Activated naive CD4-positive, alpha-beta T cell treated with anti-CD3 and anti-CD28 coated beads, Interleukin-2, amount 10 ng/mL, durations not matched to agents 7 days and 5 days (primary cell): Measurements from ENCODE around the gene PODXL.

ENCODE experiments used
- CTCF ChIA-PET: fragments of 350-600 bp; sonication (Branson Sonifier 250); formaldehyde crosslinking; loops from one replicate; lab custom pipeline; 2021; ENCODE audit warnings: antibody characterized with exemption; lab: Charles Lee
- DNase-seq: peaks from one replicate; pipeline ENCODE4 v3.0.0-alpha.2; 2020
- H3K27ac Mint-ChIP-seq: one replicate; pipeline ENCODE4 v1.8.0; 2021; ENCODE audit warnings: mild to moderate bottlenecking, moderate library complexity, mixed read lengths
- H3K27me3 Mint-ChIP-seq: one replicate; pipeline ENCODE4 v1.8.0; 2021; ENCODE audit warnings: mild to moderate bottlenecking, mixed read lengths
- H3K36me3 Mint-ChIP-seq: one replicate; pipeline ENCODE4 v1.8.0; 2021; ENCODE audit warnings: mixed read lengths
- H3K4me1 Mint-ChIP-seq: one replicate; pipeline ENCODE4 v1.8.0; 2021; ENCODE audit warnings: mixed read lengths
- H3K4me3 Mint-ChIP-seq: one replicate; pipeline ENCODE4 v1.8.0; 2021; ENCODE audit warnings: mild to moderate bottlenecking, moderate library complexity, mixed read lengths
- H3K9me3 Mint-ChIP-seq: one replicate; pipeline ENCODE4 v1.8.0; 2021; ENCODE audit warnings: mixed read lengths

The PODXL gene

DNA sequence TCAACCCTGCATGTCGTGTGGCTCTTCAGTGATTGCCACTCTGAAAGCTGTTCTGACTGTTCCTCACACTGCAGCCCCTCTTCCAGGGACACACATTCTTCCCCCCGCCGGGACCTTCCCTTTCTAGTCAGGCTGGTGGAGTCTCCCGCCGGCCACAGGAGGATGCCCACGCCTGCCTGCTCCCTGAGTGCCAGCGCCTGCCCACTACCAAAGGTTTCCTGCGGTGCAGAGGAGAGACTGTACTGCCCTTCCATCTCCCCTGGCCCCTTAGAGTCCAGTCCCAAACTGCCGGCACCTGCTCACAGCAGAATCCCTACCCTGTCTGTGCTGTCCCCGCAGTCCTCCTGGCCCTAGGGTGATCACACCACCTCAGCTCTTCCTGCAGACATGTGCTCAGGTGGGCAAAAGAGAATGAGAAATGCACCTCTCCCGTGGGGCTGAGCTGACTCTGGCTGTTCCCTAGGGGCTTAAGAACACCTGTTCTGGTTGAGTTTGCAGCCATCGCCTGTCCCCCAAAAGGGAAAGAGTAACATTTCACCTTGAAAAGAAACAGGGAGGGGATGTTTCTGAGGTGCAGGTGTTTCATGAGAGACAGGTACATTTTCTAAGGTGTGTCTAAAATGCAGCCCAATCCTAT is 1.4 kb downstream of the PODXL start:
- H3K36me3 Mint-ChIP-seq, result no peaks in the 10 kb centered on the region
- H3K9me3 Mint-ChIP-seq, result no peaks in the 10 kb centered on the region
- peaks cover 14% of the 10 kb centered on the region for H3K4me1 Mint-ChIP-seq
- CTCF ChIA-PET, result interaction anchor here (1.0 to 1.8 kb wide), 2 partner anchors 9 to 10 kb away, joined by 4 to 7 read pairs; no protein-coding TSS in a partner anchor
- no peak for DNase-seq
- H3K27me3 Mint-ChIP-seq, result peaks cover 61% of the 10 kb centered on the region
- H3K4me3 Mint-ChIP-seq, result peak overlapping the region; percentile 71
- no peak overlapping the region for H3K27ac Mint-ChIP-seq

DNA sequence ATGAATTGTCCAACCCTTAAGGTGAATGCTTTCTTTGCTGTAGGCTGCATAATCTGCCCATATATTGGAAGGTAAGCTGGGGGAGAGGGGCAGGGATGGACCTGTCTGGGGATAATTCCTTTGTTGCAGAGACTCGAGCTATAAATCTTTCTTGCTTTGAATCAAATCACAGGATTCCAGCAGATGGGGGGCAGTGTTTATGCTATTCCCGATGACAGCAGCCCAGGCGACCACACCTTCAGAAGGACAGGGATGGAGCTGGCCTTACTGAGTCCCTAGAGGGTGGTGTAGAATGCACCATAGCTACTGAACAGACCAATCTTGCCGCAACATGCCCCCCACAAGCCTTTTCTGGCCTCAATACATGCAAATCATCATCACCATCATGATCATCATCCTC is 2.5 kb downstream of the PODXL start:
- H3K4me3 Mint-ChIP-seq, result no peak overlapping the region
- H3K36me3 Mint-ChIP-seq, result no peaks in the 10 kb centered on the region
- peaks cover 14% of the 10 kb centered on the region for H3K4me1 Mint-ChIP-seq
- CTCF ChIA-PET, result interaction anchor here (1.0 kb wide), 1 partner anchor 9 kb away, joined by 4 read pairs; no protein-coding TSS in a partner anchor
- H3K9me3 Mint-ChIP-seq, result no peaks in the 10 kb centered on the region
- H3K27ac Mint-ChIP-seq, result no peak overlapping the region
- no peak for DNase-seq
- H3K27me3 Mint-ChIP-seq, result peaks cover 61% of the 10 kb centered on the region

DNA sequence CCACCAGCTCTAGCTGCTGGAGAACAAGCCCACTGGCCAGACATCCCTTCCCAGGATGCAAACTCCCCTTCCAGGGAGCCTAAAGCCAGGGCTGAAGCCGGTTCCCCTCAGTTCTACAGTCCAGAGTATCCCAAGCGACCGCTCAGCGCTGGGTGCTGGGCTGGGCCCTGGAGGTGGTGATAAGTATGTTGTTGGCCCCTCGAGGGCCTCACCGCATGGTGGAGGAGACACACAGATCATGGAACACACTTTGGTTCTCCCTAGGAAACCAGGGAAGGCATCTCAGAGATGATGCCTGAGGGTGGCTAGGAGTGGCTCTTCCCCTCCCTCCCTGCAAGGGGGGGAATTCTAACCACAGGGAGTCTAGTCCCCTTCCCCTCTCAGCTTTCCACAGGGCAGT is 4.4 kb downstream of the PODXL start:
- H3K36me3 Mint-ChIP-seq, result no peaks in the 10 kb centered on the region
- peaks cover 10% of the 10 kb centered on the region for H3K4me1 Mint-ChIP-seq
- no peak overlapping the region for H3K27ac Mint-ChIP-seq
- peaks cover 65% of the 10 kb centered on the region for H3K27me3 Mint-ChIP-seq
- no peaks in the 10 kb centered on the region for H3K9me3 Mint-ChIP-seq
- no peak for DNase-seq
- CTCF ChIA-PET, result interaction anchor here (0.6 to 1.1 kb wide), 2 partner anchors 13 to 1534 kb away, joined by 3 read pairs; no protein-coding TSS in a partner anchor
- H3K4me3 Mint-ChIP-seq, result no peak overlapping the region

DNA sequence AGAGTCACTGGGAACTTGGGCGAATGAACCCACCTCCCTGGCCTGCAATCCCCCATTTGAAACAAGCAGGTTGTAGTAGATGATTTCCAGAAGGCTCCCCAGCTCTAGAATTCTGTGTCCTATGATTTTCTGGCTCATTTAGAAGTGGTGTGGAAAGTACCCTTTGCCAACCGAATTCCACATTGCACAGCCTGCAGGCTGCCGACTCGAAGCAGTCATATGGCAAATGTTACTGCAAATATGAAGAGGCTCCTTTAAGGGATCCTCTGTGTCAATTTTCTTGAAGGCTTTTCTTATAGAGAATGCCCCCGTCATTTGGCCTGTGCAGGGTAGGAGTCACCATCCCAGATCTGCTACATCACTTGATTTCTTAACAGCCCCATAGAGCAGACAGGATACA is 5.6 kb downstream of the PODXL start:
- no peak for DNase-seq
- H3K36me3 Mint-ChIP-seq, result no peaks in the 10 kb centered on the region
- no peaks in the 10 kb centered on the region for H3K9me3 Mint-ChIP-seq
- H3K4me3 Mint-ChIP-seq, result no peak overlapping the region
- H3K27ac Mint-ChIP-seq, result no peak overlapping the region
- CTCF ChIA-PET, result interaction anchor here (1.1 kb wide), 1 partner anchor 38 kb away, joined by 3 read pairs; no protein-coding TSS in a partner anchor
- peaks cover 11% of the 10 kb centered on the region for H3K4me1 Mint-ChIP-seq
- peaks cover 57% of the 10 kb centered on the region for H3K27me3 Mint-ChIP-seq

DNA sequence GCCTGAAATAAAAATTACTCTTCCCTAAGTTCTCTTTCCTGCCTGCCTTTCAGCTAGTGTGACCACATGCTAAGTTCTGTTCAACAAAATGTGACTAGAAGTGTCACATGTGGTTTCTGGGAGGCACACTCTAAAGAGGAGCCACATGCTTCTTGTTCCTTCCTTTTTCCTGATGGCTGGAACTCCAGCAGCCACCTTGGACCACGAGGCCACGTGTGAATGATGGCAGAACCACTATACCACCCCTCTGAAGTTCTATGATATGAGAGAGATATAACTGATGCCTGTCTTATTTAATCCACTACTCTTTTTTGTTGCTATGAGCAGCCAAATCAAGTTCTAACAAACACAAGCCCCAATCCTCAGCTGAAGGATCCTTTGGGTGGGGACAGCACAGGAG is 8.1 kb downstream of the PODXL start:
- Mint-ChIP-seq H3K27me3 (peaks cover 38% of the 10 kb centered on the region), H3K4me3 (no peak overlapping the region), H3K9me3 (no peaks in the 10 kb centered on the region), H3K27ac (no peak overlapping the region), H3K4me1 (peaks cover 11% of the 10 kb centered on the region), H3K36me3 (no peaks in the 10 kb centered on the region)
- CTCF ChIA-PET, result interaction anchor here (1.0 to 2.8 kb wide), 5 partner anchors 9 to 502 kb away, joined by 3 to 8 read pairs (median 5); no protein-coding TSS in a partner anchor
- no peak for DNase-seq

DNA sequence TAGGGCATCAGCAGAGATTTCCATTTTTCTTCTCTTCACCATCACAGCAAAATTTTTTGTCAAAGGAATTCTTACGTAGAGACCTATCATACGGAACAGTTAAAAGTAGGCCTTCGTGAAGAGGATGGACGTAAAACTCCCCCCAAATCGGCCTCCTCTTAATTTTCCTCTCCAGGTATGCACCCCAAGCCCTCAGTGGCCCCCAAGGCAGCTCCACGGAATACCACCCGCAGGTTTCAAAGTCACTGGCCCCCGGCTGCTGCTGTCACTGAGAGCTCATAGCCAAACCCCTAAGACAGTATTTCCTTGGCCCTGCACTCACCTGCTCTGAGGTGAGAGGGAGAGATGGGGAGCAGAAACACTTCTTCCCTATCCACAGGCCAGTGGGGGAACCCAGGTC is 8.8 kb downstream of the PODXL start:
- Mint-ChIP-seq H3K4me1 (peaks cover 11% of the 10 kb centered on the region), H3K9me3 (no peaks in the 10 kb centered on the region), H3K36me3 (no peaks in the 10 kb centered on the region), H3K4me3 (no peak overlapping the region), H3K27ac (no peak overlapping the region), H3K27me3 (peaks cover 30% of the 10 kb centered on the region)
- no peak for DNase-seq
- CTCF ChIA-PET, result interaction anchor here (0.7 to 2.8 kb wide), 9 partner anchors 10 to 501 kb away, joined by 3 to 8 read pairs (median 4); no protein-coding TSS in a partner anchor

DNA sequence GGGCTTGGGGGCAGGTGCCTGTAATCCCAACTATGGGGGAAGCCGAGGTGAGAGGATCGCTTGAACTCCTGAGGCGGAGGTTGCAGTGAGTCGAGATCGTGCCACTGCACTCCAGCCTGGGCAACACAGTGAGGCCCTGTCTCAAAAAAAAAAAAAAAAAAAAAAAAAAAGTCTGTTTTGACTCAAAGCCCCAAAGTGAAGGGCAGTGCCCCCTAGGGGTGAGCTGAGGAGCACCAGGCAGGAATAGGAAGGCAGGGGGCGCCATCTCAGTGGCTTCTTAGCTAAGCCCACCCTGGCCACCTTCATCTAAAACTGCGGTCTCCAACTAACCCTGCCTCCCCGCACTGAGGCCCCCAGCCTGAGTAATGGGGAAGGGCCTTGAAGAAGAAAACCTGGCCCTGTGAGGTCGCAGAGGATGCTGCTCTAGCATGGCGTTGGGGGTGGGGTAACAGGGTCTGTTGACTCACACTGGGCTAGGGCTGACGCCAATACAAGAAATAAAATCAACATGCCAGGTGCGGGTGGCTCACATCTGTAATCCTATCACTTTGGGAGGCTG is 9.8 kb downstream of the PODXL start:
- H3K36me3 Mint-ChIP-seq, result no peaks in the 10 kb centered on the region
- peaks cover 11% of the 10 kb centered on the region for H3K4me1 Mint-ChIP-seq
- no peak overlapping the region for H3K27ac Mint-ChIP-seq
- DNase-seq, result peak; percentile 62
- H3K9me3 Mint-ChIP-seq, result no peaks in the 10 kb centered on the region
- no peak overlapping the region for H3K4me3 Mint-ChIP-seq
- CTCF ChIA-PET, result interaction anchor here (1.2 to 2.8 kb wide), 16 partner anchors 8 to 110 kb away, joined by 3 to 8 read pairs (median 4); no protein-coding TSS in a partner anchor
- H3K27me3 Mint-ChIP-seq, result peaks cover 20% of the 10 kb centered on the region

DNA sequence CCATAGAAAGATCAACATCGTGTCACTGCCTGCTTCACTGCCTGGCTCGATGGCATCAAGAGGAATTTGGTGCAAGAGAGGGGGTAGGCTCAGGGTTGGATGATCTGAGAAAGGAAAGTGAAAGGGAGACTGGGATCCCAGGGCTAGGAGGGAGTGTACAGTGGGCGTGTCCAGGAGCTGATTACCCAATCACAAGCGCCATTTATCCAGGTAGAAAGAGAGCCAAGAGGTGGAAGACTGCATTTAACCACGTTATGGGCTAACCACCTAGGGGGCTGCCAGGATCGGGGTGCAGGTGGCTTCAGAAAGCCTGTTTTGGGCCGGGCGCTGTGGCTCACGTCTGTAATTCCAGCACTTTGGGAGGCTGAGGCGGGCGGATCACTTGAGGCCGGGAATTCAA is 10.3 kb downstream of the PODXL start:
- H3K9me3 Mint-ChIP-seq, result no peaks in the 10 kb centered on the region
- H3K36me3 Mint-ChIP-seq, result no peaks in the 10 kb centered on the region
- no peak overlapping the region for H3K27ac Mint-ChIP-seq
- no peak for DNase-seq
- H3K27me3 Mint-ChIP-seq, result peaks cover 15% of the 10 kb centered on the region
- CTCF ChIA-PET, result interaction anchor here (1.2 to 2.8 kb wide), 16 partner anchors 8 to 111 kb away, joined by 3 to 8 read pairs (median 4); no protein-coding TSS in a partner anchor
- peaks cover 11% of the 10 kb centered on the region for H3K4me1 Mint-ChIP-seq
- H3K4me3 Mint-ChIP-seq, result no peak overlapping the region

DNA sequence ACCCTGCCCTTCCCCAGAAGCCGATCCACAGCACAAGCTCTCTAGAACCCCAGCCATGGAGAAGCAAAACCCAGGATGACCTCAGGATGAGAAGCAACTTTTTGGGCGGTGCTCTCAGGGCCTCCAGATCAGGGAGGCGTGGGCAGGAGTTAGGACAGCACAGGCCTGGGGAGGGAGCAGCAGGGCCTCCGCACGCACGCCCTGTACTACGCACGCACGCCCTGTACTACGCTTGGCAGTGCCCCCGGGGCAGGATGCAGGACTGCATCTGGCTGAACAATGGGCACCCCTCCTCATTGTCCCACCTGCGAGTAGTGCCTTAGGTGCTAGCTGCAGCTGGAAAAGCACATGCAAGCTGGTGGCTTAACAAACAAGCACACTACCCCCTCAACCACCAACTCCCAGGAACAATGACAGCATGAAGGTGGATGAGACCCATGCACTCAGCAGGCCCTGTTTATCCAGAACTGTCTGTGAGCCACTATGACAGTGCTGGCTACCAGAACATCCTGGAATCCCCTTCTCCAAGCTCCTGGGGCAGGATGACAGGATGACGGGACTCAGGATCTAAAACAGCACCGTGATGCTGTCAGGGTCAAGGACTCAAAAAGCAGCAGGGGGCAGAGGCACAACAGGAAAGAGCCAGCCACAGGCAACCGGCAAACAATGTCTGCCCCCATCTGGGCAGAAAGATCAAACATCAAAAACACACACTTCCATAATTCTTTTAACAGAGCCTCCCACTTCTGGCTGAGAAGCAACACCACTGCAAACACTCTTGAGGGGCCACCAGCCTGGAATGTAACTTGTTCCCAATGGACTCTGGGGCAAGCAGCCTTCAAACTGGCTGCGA is 11.8 kb downstream of the PODXL start:
- Mint-ChIP-seq H3K9me3 (no peaks in the 10 kb centered on the region), H3K4me1 (peaks cover 11% of the 10 kb centered on the region), H3K4me3 (no peak overlapping the region), H3K36me3 (no peaks in the 10 kb centered on the region), H3K27ac (no peak overlapping the region), H3K27me3 (peaks cover 11% of the 10 kb centered on the region)
- CTCF ChIA-PET, result interaction anchor here (0.5 to 2.1 kb wide), 14 partner anchors 10 to 475 kb away, joined by 3 to 7 read pairs (median 3); no protein-coding TSS in a partner anchor
- DNase-seq, result peak; percentile 37

DNA sequence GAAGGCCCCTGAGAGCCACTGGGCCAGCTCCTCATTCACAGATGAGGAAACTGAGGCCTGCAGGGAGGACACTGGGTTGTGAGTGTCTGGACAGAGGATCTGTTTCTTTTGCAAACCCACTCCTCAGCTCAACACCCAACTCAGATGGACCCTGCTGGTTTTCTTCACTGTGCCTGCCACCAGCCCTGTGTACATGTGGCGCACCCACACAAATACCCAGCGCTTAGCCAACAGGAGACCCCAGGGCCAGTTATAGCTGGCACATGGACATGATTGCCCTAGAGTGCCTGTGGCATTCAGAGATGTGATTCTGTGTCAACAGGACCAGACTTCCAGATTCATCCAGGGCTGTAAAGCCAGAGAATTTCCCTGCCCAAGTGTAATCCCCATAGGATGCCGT is 12.4 kb downstream of the PODXL start:
- peaks cover 11% of the 10 kb centered on the region for H3K27me3 Mint-ChIP-seq
- no peaks in the 10 kb centered on the region for H3K9me3 Mint-ChIP-seq
- no peak overlapping the region for H3K4me3 Mint-ChIP-seq
- peaks cover 11% of the 10 kb centered on the region for H3K4me1 Mint-ChIP-seq
- H3K27ac Mint-ChIP-seq, result no peak overlapping the region
- H3K36me3 Mint-ChIP-seq, result no peaks in the 10 kb centered on the region
- CTCF ChIA-PET, result interaction anchor here (0.7 to 1.9 kb wide), 7 partner anchors 9 to 111 kb away, joined by 3 to 5 read pairs (median 3); no protein-coding TSS in a partner anchor
- DNase-seq, result no peak

DNA sequence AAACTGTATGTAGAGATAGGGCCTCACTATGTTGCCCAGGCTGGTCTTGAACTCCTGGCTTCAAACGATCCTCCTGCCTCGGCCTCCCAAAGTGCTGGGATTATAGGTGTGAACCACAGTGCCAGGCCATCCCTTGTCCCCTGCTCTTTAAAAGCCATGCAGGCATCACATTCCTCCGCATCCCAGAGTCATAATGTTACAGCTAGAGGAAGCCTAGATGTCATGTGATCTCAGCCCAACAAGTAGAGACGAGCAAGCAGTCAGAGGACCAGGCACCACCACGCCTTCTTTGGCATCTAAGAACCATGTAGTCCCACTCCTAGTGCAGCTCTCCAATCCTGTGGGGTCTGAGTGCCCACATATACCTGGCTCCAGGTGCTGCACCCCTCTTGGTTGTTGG is 13.1 kb downstream of the PODXL start:
- Mint-ChIP-seq H3K36me3 (no peaks in the 10 kb centered on the region), H3K4me3 (no peak overlapping the region), H3K9me3 (no peaks in the 10 kb centered on the region), H3K4me1 (peaks cover 11% of the 10 kb centered on the region), H3K27me3 (peaks cover 11% of the 10 kb centered on the region), H3K27ac (no peak overlapping the region)
- CTCF ChIA-PET, result interaction anchor here (1.1 to 1.9 kb wide), 4 partner anchors 9 to 34 kb away, joined by 3 to 5 read pairs (median 4); no protein-coding TSS in a partner anchor
- no peak for DNase-seq

DNA sequence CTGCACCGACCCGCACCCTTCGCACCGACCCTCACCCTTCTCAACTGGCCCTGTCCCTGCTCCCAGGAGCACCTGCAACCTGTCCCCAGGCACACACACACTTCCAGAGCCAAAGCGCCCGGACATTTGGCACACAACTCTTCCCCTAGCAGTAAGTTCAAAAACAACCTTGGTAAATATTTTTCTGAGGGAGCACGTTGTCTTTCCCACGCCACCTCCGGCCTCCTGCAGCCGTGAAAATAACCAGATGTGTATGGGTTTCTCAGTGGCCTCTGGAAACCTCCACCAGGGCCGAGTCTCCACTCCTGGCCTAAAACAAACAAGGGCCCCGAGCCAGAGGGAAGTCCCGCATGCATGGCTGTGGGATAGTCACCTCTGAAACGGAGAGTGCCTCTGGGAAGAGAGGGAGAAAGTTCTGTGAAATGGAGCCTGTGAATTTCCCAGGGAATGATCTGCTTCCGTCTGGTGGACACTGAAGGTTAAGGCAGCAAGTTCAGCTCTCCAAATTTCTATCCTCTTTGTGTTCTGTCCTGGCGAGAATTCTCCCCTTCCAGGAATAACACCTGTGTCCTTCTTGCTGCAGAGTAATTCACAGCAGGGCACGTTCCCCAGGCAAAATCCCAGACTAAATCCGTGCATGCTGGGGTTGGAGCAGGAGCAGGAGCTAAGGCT is 15.8 kb downstream of the PODXL start:
- CTCF ChIA-PET, result interaction anchor here (0.7 kb wide), 1 partner anchor 1942 kb away, joined by 3 read pairs; no protein-coding TSS in a partner anchor
- no peaks in the 10 kb centered on the region for H3K36me3 Mint-ChIP-seq
- H3K27me3 Mint-ChIP-seq, result peaks cover 5% of the 10 kb centered on the region
- no peaks in the 10 kb centered on the region for H3K9me3 Mint-ChIP-seq
- peaks cover 7% of the 10 kb centered on the region for H3K4me1 Mint-ChIP-seq
- no peak overlapping the region for H3K27ac Mint-ChIP-seq
- no peak overlapping the region for H3K4me3 Mint-ChIP-seq
- DNase-seq, result no peak

DNA sequence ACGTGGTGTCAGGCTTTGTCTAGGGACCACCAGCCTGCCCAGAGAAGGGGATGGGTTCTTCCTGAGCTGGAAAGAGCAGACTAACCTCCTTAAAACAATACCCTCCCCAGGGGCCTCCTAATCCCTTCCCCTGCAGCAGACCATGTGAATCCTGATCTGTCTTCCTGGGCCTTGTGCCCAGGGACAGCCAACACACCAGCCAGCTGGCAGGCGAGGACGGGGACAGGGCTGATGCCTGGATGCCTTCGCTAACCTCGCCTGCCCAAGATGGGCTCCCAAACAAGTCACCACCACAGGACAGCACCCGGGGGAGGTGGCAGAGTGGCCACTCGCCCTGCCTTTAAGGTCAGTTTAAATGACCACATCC is 17.6 kb downstream of the PODXL start:
- no peak overlapping the region for H3K4me3 Mint-ChIP-seq
- no peaks in the 10 kb centered on the region for H3K4me1 Mint-ChIP-seq
- H3K36me3 Mint-ChIP-seq, result no peaks in the 10 kb centered on the region
- no peaks in the 10 kb centered on the region for H3K27me3 Mint-ChIP-seq
- H3K9me3 Mint-ChIP-seq, result no peaks in the 10 kb centered on the region
- no peak for DNase-seq
- CTCF ChIA-PET, result interaction anchor here (1.2 kb wide), 1 partner anchor 25 kb away, joined by 3 read pairs; no protein-coding TSS in a partner anchor
- no peak overlapping the region for H3K27ac Mint-ChIP-seq
